Hippocampal formation (tissue), 2 donors: ENCODE results near the gene AGAP6.
"Not testable (repeated sequence)": the region's sequence is repeated elsewhere in the genome, so short reads cannot be mapped to it uniquely, and the experiment has no call there.

ENCODE experiments used
- DNase-seq, 2 donors: peaks; one replicate each; lab custom pipeline; 2025; lab: John Stamatoyannopoulos, UW

Gene AGAP6

GRCh38 chr10:49988376-49988775, at the start of gene AGAP6:
Gene AGAP6 (plus strand): TSS chr10:49988406. CDS start chr10:49988716, 310 bp downstream.
- DNase-seq = not testable (repeated sequence)

- peak; percentile 44 to 78 for DNase-seq
Measured at GRCh38 chr10:49941447-49942338, 46.5 kb upstream of the AGAP6 start, which contains the start of the genes PARG and TIMM23B. Gene PARG (minus strand): TSS chr10:49942027. CDS start chr10:49941725, 302 bp downstream. Gene TIMM23B (plus strand): TSS chr10:49942053. CDS start chr10:49942195, 142 bp downstream.

- DNase-seq = not testable (repeated sequence)
Measured at GRCh38 chr10:49942339-49942705, 45.9 kb upstream of the AGAP6 start.

GRCh38 chr10:49943607-49944006, 44.6 kb upstream of the AGAP6 start:
- not testable (repeated sequence) for DNase-seq

- not testable (repeated sequence) for DNase-seq
Measured at GRCh38 chr10:49948142-49948541, 40.1 kb upstream of the AGAP6 start.

GRCh38 chr10:49948737-49949136, 39.5 kb upstream of the AGAP6 start:
- DNase-seq = not testable (repeated sequence)

GRCh38 chr10:49952006-49952405, 36.2 kb upstream of the AGAP6 start:
- not testable (repeated sequence) for DNase-seq

GRCh38 chr10:49953122-49953521, 35.1 kb upstream of the AGAP6 start:
- DNase-seq = not testable (repeated sequence)

- DNase-seq = not testable (repeated sequence)
Measured at GRCh38 chr10:49970331-49970857, 17.8 kb upstream of the AGAP6 start.

GRCh38 chr10:49971466-49971865, 16.7 kb upstream of the AGAP6 start:
- not testable (repeated sequence) for DNase-seq

- DNase-seq = not testable (repeated sequence)
Measured at GRCh38 chr10:49972094-49972493, 16.1 kb upstream of the AGAP6 start.

- DNase-seq = not testable (repeated sequence)
Measured at GRCh38 chr10:49977756-49978155, 10.4 kb upstream of the AGAP6 start.

- not testable (repeated sequence) for DNase-seq
Measured at GRCh38 chr10:49987207-49987606, 999 bp upstream of the AGAP6 start.

GRCh38 chr10:49995321-49995720, 7.1 kb downstream of the AGAP6 start:
- not testable (repeated sequence) for DNase-seq

- DNase-seq = not testable (repeated sequence)
Measured at GRCh38 chr10:50014024-50014423, 25.8 kb downstream of the AGAP6 start.

- DNase-seq = not testable (repeated sequence)
Measured at GRCh38 chr10:50015596-50016220, 27.5 kb downstream of the AGAP6 start.

GRCh38 chr10:50016926-50017325, 28.7 kb downstream of the AGAP6 start:
- DNase-seq = not testable (repeated sequence)

GRCh38 chr10:50017646-50018045, 29.4 kb downstream of the AGAP6 start:
- not testable (repeated sequence) for DNase-seq

- DNase-seq = not testable (repeated sequence)
Measured at GRCh38 chr10:50019279-50019678, 31.1 kb downstream of the AGAP6 start.

- DNase-seq = not testable (repeated sequence)
Measured at GRCh38 chr10:50020451-50021024, 32.3 kb downstream of the AGAP6 start.

- DNase-seq = no peak
Measured at GRCh38 chr10:50021646-50022045, 33.4 kb downstream of the AGAP6 start.
